Measurements from ENCODE around the gene PARK7.

PARK7 gene

DNA sequence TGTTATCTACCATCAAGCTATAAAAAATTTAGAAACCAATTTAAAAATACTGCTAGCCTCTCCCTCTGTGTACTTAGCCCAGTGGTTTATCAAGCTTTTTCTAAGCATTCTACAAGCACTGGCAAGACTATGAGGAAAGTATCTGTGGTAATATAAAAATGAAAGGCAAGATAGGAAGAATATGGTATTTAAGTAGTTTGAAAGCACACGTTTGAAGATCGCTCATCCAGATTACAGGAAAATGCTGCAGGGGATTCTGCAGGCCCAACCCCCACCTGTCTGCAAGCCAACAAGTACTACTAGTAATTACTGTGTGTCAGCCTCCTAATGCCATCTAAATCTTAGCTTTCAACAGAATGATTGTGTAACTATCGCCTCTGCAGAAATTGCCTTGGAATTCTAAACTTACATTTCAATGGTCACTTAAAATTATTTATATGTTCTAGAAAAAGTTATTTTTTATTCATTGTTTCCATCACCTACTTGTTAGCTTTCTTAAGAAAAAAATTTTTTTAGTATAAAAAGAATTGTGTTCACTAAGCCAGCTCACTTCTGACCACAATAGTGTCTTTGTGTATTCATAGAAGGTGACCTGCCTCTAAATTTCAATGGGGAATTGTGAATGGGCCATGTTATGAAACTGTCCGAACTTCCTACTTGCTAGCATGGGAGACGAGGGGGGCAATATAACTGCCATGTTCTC is 56.1 kb downstream of the PARK7 start:
- no peak overlapping the region for H3K4me3 ChIP-seq
- peak overlapping the region in 7 of 21 experiments; percentile 9 to 35 (median 20) for H3K27ac ChIP-seq

DNA sequence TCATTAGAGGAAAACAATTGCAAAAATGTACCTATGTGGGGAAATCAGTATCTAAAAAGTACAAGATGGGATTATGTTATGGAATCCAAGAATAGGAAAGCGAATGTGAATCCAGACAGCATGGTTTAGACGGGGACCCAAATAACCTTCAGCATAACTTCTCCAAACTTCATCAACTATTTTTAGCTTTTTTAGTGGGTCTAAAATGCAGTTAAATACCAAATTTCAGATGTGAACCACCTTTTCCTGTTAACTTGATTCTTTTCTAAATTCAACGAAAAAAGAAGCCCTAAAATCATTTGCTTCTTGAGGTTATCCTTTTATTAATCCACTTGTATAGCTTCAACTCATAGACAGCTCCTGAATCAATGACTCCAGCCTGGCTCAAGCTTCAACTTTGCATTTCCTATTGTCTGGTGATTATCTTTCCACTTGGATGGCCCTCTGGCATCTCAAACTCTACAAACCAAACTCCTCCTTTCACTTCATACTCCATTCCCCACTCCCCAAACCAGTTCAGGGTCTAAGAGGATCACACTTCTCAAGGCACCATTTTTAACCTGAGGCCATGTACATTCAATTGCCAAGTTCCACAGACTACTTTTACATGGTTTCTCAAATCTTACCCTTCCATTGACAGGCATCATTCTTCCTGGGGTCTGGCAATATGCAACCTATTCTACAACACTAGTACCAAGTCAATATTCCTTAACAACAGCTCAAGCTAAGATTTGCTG is 57.1 kb downstream of the PARK7 start:
- peak overlapping the region in 2 of 21 experiments; percentile 3 to 8 for H3K27ac ChIP-seq
- H3K4me3 ChIP-seq = no peak overlapping the region

DNA sequence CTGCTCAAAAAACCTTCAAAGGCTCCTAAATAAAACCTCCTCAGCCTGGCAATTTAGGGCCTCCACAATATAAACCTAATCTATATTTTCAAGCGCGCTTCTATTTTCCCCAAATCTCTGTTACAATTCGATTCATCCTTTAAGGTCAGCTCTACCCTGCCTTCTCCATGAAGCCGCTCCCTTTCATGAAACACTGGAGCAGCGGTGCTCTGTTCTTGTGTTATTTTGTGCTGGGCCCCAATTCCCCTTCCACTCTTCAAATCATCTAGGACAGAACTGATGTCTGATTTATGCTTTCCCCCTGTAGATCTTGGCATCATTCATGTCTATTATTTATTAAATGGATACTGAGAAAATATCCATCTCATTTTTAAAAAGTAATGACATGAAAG is 57.7 kb downstream of the PARK7 start:
- peak overlapping the region in 5 of 21 experiments; percentile 2 to 43 (median 20) for H3K27ac ChIP-seq
- no peak overlapping the region for H3K4me3 ChIP-seq

DNA sequence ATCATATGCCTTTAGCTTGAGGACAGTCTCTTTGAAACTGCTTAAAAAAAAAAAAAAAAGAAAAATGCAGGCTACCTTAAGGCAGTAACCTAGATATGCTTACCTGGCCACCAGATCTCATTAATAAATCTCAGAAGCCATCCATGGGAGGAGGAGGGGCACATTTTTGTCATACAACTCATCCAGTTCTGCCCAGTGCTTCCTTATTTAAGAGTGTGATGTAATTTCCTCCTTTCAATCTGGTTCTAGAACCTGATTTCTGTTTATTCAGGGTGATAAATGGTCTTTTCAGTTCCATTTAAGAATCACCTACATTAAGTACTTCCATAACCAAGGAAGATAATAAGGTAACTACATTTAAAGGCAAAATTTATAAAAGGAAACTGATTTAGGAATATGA is 58.5 kb downstream of the PARK7 start:
- Histone ChIP-seq H3K4me3 (no peak overlapping the region), H3K27ac (peak overlapping the region in 6 of 21 experiments; percentile 2 to 43 (median 20))

DNA sequence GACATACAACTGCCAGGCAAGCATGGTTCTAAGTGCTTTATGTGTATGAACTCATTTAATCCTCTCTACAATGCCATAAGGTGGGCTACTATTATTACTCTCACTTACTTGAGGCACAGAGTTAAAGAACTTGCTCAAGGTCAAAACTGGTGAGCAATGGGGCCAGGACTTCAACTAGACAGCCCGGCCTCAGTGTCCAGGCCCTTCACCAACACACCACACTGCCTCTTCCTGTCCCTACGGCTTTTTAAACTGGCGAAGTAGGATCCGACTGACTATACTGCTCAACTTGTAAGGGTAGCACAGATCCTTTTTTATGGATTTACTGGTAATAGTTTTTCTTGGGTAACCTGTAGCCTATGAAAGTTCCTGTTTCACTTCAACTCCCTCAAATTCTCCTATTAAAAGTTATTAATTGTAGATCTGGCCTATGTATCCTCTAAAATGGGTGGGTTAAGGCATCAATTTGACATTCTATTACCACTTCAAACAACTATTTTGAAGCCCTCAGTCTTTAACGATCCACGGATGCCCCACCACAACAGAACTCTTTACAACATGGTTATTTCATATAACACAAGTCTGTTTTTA is 60.3 kb downstream of the PARK7 start:
- Histone ChIP-seq H3K4me3 (no peak overlapping the region), H3K27ac (peak overlapping the region in 2 of 21 experiments; percentile 2 to 47)

DNA sequence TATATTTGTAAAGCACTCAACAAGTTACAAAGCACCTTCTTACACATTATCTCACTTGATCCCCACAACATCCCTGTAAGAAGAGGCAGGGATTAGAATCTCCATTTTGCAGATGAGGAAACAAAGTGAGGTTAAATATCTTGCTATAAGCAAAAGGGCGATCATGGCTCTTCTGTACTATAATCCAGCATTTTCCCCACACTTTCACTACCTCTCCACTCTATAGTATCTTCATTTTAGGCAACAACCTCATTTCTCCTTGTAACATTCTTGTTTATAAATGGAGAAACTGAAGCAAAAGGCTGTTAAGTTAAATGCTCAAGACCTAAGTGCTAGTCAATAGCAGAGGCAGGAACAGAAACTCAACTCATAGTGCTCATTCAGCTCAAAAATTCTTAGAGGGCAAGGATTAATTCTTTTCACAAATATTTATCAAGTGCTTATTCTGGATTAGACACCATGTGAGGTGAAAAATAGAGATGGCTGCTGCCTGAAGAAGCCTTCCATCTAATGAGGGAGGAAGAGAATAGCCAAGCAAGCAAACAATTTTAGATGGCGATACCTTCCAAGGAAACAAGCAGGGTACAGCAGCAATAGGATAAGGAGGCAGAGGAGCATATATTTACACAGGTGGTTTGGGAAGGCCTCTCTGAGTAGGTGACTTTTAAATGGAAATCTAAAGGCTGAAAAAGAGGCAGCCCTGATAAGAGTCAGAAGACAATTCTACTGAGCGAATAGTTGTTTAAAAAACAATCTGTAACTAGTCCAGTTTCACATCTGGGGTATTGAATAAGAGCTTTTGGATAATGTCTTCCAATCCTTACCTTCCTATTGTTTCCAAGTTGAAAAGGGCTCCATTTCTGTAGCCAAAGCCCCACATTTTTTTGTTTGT is 61.1 kb downstream of the PARK7 start:
- H3K4me3 ChIP-seq = no peak overlapping the region

DNA sequence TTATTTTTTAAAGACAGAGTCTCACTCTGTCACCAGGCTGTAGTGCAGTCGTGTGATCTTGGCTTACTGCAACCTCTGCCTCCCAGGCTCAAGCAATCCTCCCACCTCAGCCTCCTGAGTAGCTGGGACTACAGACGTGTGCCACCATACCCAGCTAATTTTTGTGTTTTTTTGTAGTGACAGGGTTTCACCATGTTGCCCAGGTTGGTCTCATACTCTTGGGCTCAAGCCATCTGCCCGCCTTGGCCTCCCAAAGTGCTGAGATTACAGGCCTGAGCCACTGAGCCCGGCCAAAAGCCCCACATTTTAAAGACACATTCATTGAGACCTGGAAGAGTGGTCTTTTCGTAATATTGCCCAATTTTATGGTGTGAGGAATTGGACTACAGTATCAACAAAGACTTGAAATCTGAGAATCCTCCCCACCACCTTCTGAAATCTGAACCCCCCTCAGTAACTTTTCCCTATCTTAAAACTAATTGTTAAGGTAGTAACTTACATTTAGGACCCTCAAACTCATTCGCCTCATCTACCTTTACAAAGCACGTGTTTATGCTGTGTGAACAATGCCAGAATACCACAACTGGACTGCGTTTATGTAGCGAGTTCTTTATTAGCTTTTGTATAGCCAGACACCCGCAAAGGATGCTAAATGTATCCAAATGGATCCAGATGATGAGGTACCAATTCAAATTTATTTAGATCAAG is 61.9 kb downstream of the PARK7 start:
- Histone ChIP-seq H3K4me3 (peak overlapping the region in 1 of 7 experiments; percentile 93), H3K27ac (peak overlapping the region in 2 of 21 experiments; percentile 1 to 35)

More for the DNA sequence above, 61.1 kb downstream of the PARK7 start:
- H3K27ac ChIP-seq = peak overlapping the region in 3 of 21 experiments; percentile 10 to 47 (median 35)

DNA sequence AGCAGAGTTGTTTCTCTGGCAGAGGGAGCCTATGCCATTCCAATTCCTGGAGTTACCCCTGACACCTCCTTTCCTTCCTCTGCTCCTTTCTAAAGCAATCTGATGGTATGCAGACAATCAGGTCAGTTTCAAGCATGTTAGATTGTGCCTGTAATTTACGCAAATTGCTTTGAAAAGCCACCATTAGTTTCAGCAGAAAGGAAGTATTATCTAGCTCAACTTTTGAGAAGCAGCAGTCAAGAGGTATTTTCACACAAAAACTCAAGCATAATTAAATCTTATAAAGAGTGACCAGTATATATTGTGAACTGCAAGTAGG is 62.4 kb downstream of the PARK7 start:
- Histone ChIP-seq H3K4me3 (peak overlapping the region in 3 of 7 experiments; percentile 76 to 93 (median 80)), H3K27ac (no peak overlapping the region)

DNA sequence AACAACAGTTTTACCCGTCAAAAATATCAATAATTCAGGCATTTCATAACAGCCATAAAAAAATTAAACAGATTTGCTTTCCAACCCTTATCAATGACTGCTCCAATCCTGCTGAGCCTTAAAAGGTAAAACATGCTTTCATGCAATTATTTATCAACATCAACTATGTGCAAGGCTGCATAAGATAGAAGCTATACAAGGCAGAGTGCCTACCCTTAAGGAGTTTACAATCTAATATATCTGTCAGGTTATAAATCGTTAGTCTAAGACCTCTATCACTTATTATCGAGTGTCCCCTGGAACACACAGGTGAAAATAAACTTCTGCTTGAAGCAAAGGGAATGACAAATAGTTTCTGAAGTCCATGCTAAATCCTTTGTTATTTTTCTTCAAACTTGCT is 62.8 kb downstream of the PARK7 start:
- Histone ChIP-seq H3K27ac (no peak overlapping the region), H3K4me3 (peak overlapping the region in 5 of 7 experiments; percentile 71 to 93 (median 76))

DNA sequence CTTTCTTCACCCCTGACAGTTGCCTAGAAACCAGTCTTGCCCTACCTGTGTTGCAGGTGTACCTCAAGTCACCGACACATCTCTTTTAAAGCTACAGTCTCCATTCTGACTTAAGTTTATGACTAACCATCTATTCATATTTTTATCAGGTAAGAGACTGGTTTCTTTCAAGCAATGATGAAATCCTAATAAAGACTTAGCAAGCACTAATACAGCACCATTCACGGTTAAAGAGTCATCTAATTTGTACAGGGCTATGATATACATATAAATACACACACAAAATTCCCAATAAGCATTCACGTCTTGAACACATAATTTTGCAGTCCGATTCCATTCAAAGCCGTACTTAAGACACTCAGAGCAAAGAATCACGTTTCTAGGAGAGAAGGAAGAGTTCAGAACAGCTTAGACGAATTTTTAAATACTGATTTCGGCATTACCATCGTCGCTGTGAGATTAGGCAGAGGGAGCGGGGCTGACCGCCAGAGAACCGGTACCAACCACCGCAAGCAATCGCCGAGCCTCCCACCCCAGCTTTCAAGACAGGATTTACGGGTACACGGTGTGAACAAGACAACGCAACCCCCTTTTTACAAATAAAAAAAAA is 63.7 kb downstream of the PARK7 start:
- Histone ChIP-seq H3K27ac (peak overlapping the region; percentile 62 to 97 (median 86)), H3K4me3 (peak overlapping the region; percentile 68 to 93 (median 76))

DNA sequence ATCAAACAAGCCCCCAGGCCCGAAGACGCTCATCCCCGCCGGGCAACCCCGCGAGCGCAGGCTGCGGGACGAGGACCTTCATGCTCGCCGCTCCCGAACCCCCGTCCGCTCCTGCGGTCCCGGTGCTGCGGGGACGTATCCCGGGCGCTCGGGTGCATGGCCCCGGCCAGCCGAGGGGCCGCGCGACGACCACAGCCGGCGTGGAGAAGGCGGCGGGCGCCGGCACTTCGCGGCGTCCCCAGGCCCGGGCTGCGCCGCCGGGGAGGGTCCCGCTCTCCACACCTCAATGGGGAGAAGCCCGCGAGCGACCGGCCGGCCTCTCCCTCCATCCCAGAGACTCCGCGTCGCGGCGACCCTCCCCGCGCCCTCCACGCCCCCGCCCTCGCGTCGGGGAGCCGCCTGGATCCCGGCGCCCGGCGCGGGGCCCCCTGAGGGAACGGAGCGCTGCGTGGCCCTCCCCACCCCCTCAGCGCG is 64.2 kb downstream of the PARK7 start:
- Histone ChIP-seq H3K27ac (peak overlapping the region; percentile 62 to 97 (median 86)), H3K4me3 (peak overlapping the region; percentile 68 to 93 (median 76))

DNA sequence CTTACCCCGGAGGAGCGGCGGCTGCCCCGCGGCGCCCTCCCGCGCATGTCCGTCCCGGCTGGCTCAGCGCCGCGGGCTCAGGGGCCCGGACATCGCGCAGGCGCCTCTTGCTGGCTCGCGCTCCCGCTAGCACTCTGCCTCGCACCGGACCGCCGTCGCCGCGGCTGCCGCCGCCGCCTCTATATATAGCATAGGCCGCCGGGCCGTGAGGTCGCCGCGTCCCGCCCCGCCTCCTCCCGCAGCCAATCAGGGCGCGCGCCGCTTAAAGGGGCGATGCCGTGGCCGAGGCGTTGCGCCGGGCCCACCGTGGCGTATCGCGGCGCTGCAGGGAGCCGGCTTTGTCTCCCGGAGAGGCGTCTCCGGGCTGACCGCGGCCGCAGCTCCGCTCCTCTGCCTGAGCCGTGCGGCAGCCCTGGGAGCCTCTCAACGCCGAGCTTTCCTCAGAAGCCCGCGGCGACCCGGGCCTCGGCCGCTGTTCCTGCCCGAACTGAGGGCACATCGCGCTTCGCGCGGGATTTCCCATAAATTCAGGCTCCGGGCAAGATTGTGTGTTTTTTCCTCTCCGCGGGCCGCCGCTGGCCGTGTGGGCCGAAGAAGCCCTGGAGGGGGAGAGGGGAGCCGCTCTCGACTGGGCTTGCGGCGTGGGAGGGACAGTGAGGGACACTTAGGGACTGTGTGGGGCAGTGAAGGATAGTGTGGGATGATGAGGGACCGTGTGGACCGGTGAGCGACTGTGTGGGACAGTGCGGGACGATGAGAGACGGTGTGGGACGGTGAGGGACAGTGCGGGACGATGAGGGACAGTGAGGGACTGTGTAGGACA is 64.9 kb downstream of the PARK7 start, which contains the start of gene ERRFI1:
Gene ERRFI1, minus strand, starts transcription at position 157 of the 823 bp plus-strand sequence. CDS start 10,690 bp downstream, outside the sequence.
- peak within 1 kb of the TSS; percentile 68 to 93 (median 76) for H3K4me3 ChIP-seq
- peak within 1 kb of the TSS; percentile 62 to 97 (median 86) for H3K27ac ChIP-seq

DNA sequence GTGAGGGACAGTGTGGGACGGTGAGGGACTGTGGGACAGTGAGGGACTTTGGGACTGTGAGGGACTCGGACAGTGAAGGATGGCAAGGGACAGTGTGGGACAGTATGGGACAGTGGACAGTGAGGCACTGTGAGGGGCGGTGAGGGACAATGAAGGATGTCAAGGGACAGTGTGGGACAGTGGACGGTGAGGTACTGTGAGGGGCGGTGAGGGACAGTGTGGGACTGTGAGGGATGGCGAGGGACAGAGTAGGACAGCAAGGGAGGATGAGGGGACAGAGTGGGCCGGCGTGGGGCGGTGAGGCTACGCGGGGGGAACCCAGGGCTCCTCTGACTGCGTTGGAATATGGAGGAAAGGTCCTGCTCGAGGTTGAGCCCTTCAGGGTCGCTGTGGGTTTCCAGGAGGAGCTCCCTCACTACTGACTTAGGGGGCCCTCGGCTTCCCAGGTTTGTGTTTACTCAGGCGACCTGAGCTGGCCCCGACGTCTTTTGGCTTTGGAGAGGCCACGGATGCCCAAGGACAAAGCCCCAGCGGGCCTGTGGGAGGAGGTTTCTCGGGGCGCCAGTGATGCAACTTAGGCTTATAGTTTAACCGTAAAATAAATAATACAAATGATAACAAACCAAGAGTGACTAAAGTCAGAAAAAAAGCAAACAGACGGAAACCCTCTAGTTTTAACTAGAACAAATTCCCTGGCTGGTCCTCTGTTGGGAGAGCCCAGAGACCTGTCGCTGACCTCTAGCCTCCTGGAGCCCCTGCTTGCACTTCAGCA is 65.7 kb downstream of the PARK7 start:
- H3K4me3 ChIP-seq = peak overlapping the region in 3 of 7 experiments; percentile 74 to 93 (median 80)

DNA sequence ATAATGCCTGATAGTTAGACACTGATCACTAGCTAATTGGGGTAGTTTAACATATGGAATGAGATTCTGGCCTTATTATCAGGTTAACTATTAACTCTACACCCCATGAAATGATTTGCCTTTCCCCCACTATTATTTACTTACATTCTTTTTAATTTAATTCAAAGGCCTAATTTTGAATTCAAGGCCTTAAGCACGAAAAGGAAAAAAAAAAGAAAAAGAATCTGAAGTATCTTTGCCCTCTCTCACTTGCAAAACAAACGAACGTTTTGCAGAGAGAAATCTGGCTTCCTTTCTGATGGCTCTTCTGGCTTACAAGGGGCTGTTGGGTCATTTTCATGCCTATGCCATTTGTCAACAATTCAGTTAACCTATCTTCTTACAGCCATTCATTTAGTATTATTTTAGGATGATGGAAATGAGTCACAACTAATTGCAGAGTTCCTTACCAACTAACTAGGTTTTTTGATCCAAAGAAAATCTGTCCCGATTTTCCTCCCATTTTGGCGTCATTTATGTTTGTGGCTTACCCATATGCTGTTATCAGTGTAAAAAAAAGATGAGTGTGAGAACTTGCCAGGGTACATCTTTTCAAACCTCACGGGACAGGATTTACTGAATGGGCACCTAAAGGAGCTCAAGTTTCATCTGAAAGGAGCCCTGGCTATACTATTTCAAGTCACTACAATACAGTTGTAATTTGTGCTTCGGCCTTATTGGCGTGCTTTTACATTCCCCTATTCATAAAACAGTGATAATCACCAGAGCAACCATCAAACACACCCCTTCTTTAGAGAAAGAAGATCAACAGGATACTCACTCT is 66.4 kb downstream of the PARK7 start:
- Histone ChIP-seq H3K27ac (peak overlapping the region in 9 of 21 experiments; percentile 36 to 97 (median 87)), H3K4me3 (no peak overlapping the region)

More for the DNA sequence above, 65.7 kb downstream of the PARK7 start:
- H3K27ac ChIP-seq = peak overlapping the region in 13 of 21 experiments; percentile 40 to 97 (median 87)

DNA sequence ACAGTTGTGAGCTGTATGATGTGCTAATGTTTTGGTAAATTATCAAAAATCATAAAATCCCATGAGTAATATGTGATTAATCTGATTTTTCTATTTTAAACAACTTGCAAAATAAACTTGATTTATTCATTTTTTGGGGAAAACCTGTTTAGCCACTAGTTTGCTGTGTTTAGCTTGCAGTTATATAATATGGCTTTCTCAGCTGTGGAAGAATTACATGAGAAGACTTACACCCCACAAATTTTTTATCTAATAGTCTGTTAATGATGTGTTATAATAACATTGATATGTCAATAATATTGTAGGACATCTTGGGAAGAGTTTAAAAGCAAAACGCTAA is 67.0 kb downstream of the PARK7 start:
- Histone ChIP-seq H3K4me3 (no peak overlapping the region), H3K27ac (peak overlapping the region in 3 of 21 experiments; percentile 16 to 90 (median 64))
